BE2C (cell line): ENCODE measurements around the gene ITGA4.

ENCODE experiments used
- DNase-seq: peaks from one replicate; pipeline ENCODE4 v3.0.0-alpha.2; 2020
- H3K27me3 ChIP-seq: fragments of 250-450 bp; sonication (Bioruptor Pico); 2 replicates; pipeline ENCODE4 v1.5.1; 2020; ENCODE audit warnings: mild to moderate bottlenecking
- H3K36me3 ChIP-seq: fragments of 250-450 bp; sonication (Bioruptor Pico); 2 replicates; pipeline ENCODE4 v1.5.1; 2020; ENCODE audit warnings: mild to moderate bottlenecking
- H3K4me1 ChIP-seq: fragments of 250-450 bp; sonication (Bioruptor Pico); 2 replicates; pipeline ENCODE4 v1.5.1; 2020
- H3K4me3 ChIP-seq: 2 replicates; pipeline ENCODE4 v1.5.1; 2011; ENCODE audit warnings: low read depth, low read length
- H3K9me3 ChIP-seq: fragments of 250-450 bp; sonication (Bioruptor Pico); 2 replicates; pipeline ENCODE4 v1.5.1; 2020
- CTCF ChIP-seq: IDR thresholded peaks from 2 replicates; pipeline ENCODE4 v1.5.1; 2012; ENCODE audit warnings: mild to moderate bottlenecking, low read depth, low read length

The ITGA4 gene

GRCh38 chr2:181542170-181542569 is 85.0 kb downstream of the ITGA4 start:
- no peak for DNase-seq
- Histone ChIP-seq H3K4me3 (no peak overlapping the region), H3K27me3 (no peaks in the 10 kb centered on the region), H3K9me3 (no peaks in the 10 kb centered on the region), H3K4me1 (no peaks in the 10 kb centered on the region), H3K36me3 (no peaks in the 10 kb centered on the region)
- no peak for TF ChIP-seq CTCF

GRCh38 chr2:181546086-181546485 is 88.9 kb downstream of the ITGA4 start:
- Histone ChIP-seq H3K4me1 (no peaks in the 10 kb centered on the region), H3K4me3 (no peak overlapping the region), H3K36me3 (no peaks in the 10 kb centered on the region), H3K9me3 (no peaks in the 10 kb centered on the region), H3K27me3 (no peaks in the 10 kb centered on the region)
- TF ChIP-seq CTCF, result no peak
- DNase-seq, result no peak

GRCh38 chr2:181552808-181553207 is 95.6 kb downstream of the ITGA4 start:
- no peak overlapping the region for H3K4me3 ChIP-seq
- TF ChIP-seq CTCF, result no peak
- no peak for DNase-seq
- H3K36me3 ChIP-seq, result no peaks in the 10 kb centered on the region
- no peaks in the 10 kb centered on the region for H3K9me3 ChIP-seq
- no peaks in the 10 kb centered on the region for H3K27me3 ChIP-seq
- no peaks in the 10 kb centered on the region for H3K4me1 ChIP-seq

- no peaks in the 10 kb centered on the region for H3K36me3 ChIP-seq
- H3K9me3 ChIP-seq, result no peaks in the 10 kb centered on the region
- no peak for DNase-seq
- no peaks in the 10 kb centered on the region for H3K4me1 ChIP-seq
- H3K27me3 ChIP-seq, result no peaks in the 10 kb centered on the region
- no peak overlapping the region for H3K4me3 ChIP-seq
- TF ChIP-seq CTCF, result no peak
These were observed 96.1 kb downstream of the ITGA4 start for GRCh38 chr2:181553244-181553643.

GRCh38 chr2:181554061-181554830 is 97.1 kb downstream of the ITGA4 start:
- no peak for DNase-seq
- Histone ChIP-seq H3K9me3 (no peaks in the 10 kb centered on the region), H3K4me1 (no peaks in the 10 kb centered on the region), H3K4me3 (no peak overlapping the region), H3K27me3 (no peaks in the 10 kb centered on the region), H3K36me3 (no peaks in the 10 kb centered on the region)
- TF ChIP-seq CTCF, result no peak

- TF ChIP-seq CTCF, result no peak
- Histone ChIP-seq H3K9me3 (no peaks in the 10 kb centered on the region), H3K4me3 (no peak overlapping the region), H3K36me3 (no peaks in the 10 kb centered on the region), H3K4me1 (no peaks in the 10 kb centered on the region), H3K27me3 (no peaks in the 10 kb centered on the region)
- DNase-seq, result no peak
These were observed 101.2 kb downstream of the ITGA4 start for GRCh38 chr2:181558371-181558770.
